Measurements from ENCODE around the gene MAP2K7. TPM values are rescaled to one million over a fixed set of nuclear protein-coding genes. Genes with fewer than 3 reads are reported as not detected.

The MAP2K7 gene
- total RNA-seq, 1 experiment from 2014 or later: 59.1 TPM

- DNase-seq (ENCODE audit: low read depth, low spot score) (no peak), ATAC-seq (no peak)
- Histone ChIP-seq H3K27ac (ENCODE audit: low read depth, low read length) (no peak overlapping the region), H3K9me3 (ENCODE audit: control insufficient read depth in 1 of 2, insufficient read depth in 1 of 2, low read depth in 1 of 2, low read length in 2 of 2) (no peaks in the 10 kb centered on the region), H4K20me1 (ENCODE audit: insufficient read depth) (no peaks in the 10 kb centered on the region), H3K79me2 (ENCODE audit: insufficient read depth, low read length) (no peaks in the 10 kb centered on the region), H3K9ac (ENCODE audit: low read length) (no peak overlapping the region), H3K36me3 (ENCODE audit: control insufficient read depth in 1 of 2, insufficient read depth in 2 of 2, low read length in 2 of 2) (no peaks in the 10 kb centered on the region), H3K27me3 (ENCODE audit: insufficient read depth, low read length) (no peaks in the 10 kb centered on the region), H2AFZ (ENCODE audit: low read depth, low read length, poor library complexity, severe bottlenecking) (no peak overlapping the region), H3K4me2 (ENCODE audit: low read length) (no peak overlapping the region), H3K4me1 (ENCODE audit: control insufficient read depth in 1 of 2, insufficient read depth in 2 of 2, low read length in 2 of 2) (peaks cover 11 to 23% of the 10 kb centered on the region in 2 experiments; a peak in 3 of 4 replicates), H3K9me2 (ENCODE audit: insufficient read depth) (no peaks in the 10 kb centered on the region), H3K4me3 (replicated peaks in 1 of 2; ENCODE audit: low read depth in 1 of 2, low read length in 2 of 2) (no peak overlapping the region)
- CTCF ChIA-PET: no interaction called here
- TF ChIP-seq EZH2phosphoT487 (IDR thresholded peaks at IDR 0.05; ENCODE audit: borderline replicate concordance) (no peak), POLR2AphosphoS5 (IDR thresholded peaks at IDR 0.05; ENCODE audit: low read depth, low read length) (no peak), REST (IDR thresholded peaks at IDR 0.05; ENCODE audit: low read depth) (no peak), SP1 (IDR thresholded peaks at IDR 0.05; ENCODE audit: low read depth) (no peak), CBX3 (IDR thresholded peaks at IDR 0.05; ENCODE audit: low read depth) (no peak), YY1 (IDR thresholded peaks at IDR 0.05; ENCODE audit: extremely low read depth, insufficient replicate concordance, low read depth, low read length) (no peak)
- intact Hi-C loops (cut with micrococcal nuclease): no loop called here
- RAD21 ChIA-PET (ENCODE audit: low non-redundant PET in 1 of 2, low total read pairs in 2 of 2, uncharacterized antibody in 2 of 2, unreplicated experiment in 2 of 2): no interaction called here
- BruUV-seq (replicated peaks): no TSS peak
- POLR2A ChIA-PET: no interaction called here
Measured at GRCh38 chr19:7856109-7856591, 47.5 kb upstream of the MAP2K7 start.

Data from HCT116 (cell line).